Measurements from ENCODE around the gene LRRC66.
A peak's percentile ranks its signal among the peaks of the same experiment; 100 is the strongest.

The LRRC66 gene

GRCh38 chr4:52045028-52045427 is 24.9 kb upstream of the LRRC66 start:
- no peak overlapping the region for H3K4me3 ChIP-seq (ENCODE audit: low read depth, low read length)
- DNase-seq (ENCODE audit: low read depth), result no peak
- TF ChIP-seq MYC (IDR thresholded peaks at IDR 0.05; ENCODE audit: low read depth, low read length), result no peak

- TF ChIP-seq MYC (IDR thresholded peaks at IDR 0.05; ENCODE audit: low read depth, low read length) (no peak), MAX (IDR thresholded peaks at IDR 0.05; ENCODE audit: low read depth, low read length) (no peak), POLR2A (IDR thresholded peaks at IDR 0.05; ENCODE audit: extremely low read depth, insufficient read length) (no peak), CTCF (IDR thresholded peaks at IDR 0.05; ENCODE audit: low read depth, low read length) (no peak)
- DNase-seq (ENCODE audit: low read depth), result peak; percentile 29
- H3K4me3 ChIP-seq (ENCODE audit: low read depth, low read length), result no peak within 1 kb of the TSS
Measured at GRCh38 chr4:52038103-52038912, 18.1 kb upstream of the LRRC66 start, which contains the start of gene SGCB. TSS of gene SGCB (minus strand) at chr4:52038299. CDS start at chr4:52038259, 40 bp downstream.

GRCh38 chr4:52037689-52038102 is 17.5 kb upstream of the LRRC66 start:
- no peak overlapping the region for H3K4me3 ChIP-seq (ENCODE audit: low read depth, low read length)
- DNase-seq (ENCODE audit: low read depth), result no peak

GRCh38 chr4:52036886-52037530 is 16.8 kb upstream of the LRRC66 start:
- H3K4me3 ChIP-seq (ENCODE audit: low read depth, low read length), result no peak overlapping the region
- no peak for DNase-seq (ENCODE audit: low read depth)
- TF ChIP-seq MAX (IDR thresholded peaks at IDR 0.05; ENCODE audit: low read depth, low read length), result no peak
- no peak for TF ChIP-seq MYC (IDR thresholded peaks at IDR 0.05; ENCODE audit: low read depth, low read length)
- no peak for TF ChIP-seq CTCF (IDR thresholded peaks at IDR 0.05; ENCODE audit: low read depth, low read length)
- TF ChIP-seq POLR2A (IDR thresholded peaks at IDR 0.05; ENCODE audit: extremely low read depth, insufficient read length), result no peak

More at GRCh38 chr4:52037689-52038102, 17.5 kb upstream of the LRRC66 start:
- TF ChIP-seq POLR2A (IDR thresholded peaks at IDR 0.05; ENCODE audit: extremely low read depth, insufficient read length) (no peak), CTCF (IDR thresholded peaks at IDR 0.05; ENCODE audit: low read depth, low read length) (no peak), MAX (IDR thresholded peaks at IDR 0.05; ENCODE audit: low read depth, low read length) (no peak), MYC (IDR thresholded peaks at IDR 0.05; ENCODE audit: low read depth, low read length) (no peak)

- DNase-seq (ENCODE audit: low read depth), result no peak
- H3K4me3 ChIP-seq (ENCODE audit: low read depth, low read length), result no peak overlapping the region
- TF ChIP-seq POLR2A (IDR thresholded peaks at IDR 0.05; ENCODE audit: extremely low read depth, insufficient read length) (no peak), MYC (IDR thresholded peaks at IDR 0.05; ENCODE audit: low read depth, low read length) (no peak)
Measured at GRCh38 chr4:52035190-52035589, 15.0 kb upstream of the LRRC66 start.

- H3K4me3 ChIP-seq (ENCODE audit: low read depth, low read length), result no peak overlapping the region
- DNase-seq (ENCODE audit: low read depth), result no peak
- no peak for TF ChIP-seq MYC (IDR thresholded peaks at IDR 0.05; ENCODE audit: low read depth, low read length)
- TF ChIP-seq CTCF (IDR thresholded peaks at IDR 0.05; ENCODE audit: low read depth, low read length), result no peak
- TF ChIP-seq POLR2A (IDR thresholded peaks at IDR 0.05; ENCODE audit: extremely low read depth, insufficient read length), result no peak
Measured at GRCh38 chr4:52032005-52032404, 11.8 kb upstream of the LRRC66 start.

All from NB4 (cell line).